Activated naive CD4-positive, alpha-beta T cell treated with Interleukin-2 at 50 U/mL for 16 hours (primary cell): ENCODE measurements around the gene CYBRD1.
A peak's percentile ranks its signal among the peaks of the same experiment; 100 is the strongest.
"Not testable (repeated sequence)": the region's sequence is repeated elsewhere in the genome, so short reads cannot be mapped to it uniquely, and the experiment has no call there.

Experiments used
- DNase-seq: peaks from one replicate; pipeline ENCODE4 v3.0.0-alpha.2; 2020

Gene CYBRD1

GRCh38 chr2:171522052-171522787, at the start of gene CYBRD1:
CYBRD1 (plus strand) TSS chr2:171522474; CDS start chr2:171522546, 72 bp downstream.
- DNase-seq, result peak; percentile 9

GRCh38 chr2:171475979-171476378, 46.3 kb upstream of the CYBRD1 start:
- no peak for DNase-seq

- no peak for DNase-seq
Observed at GRCh38 chr2:171478345-171478744, 43.9 kb upstream of the CYBRD1 start.

- DNase-seq, result no peak
Observed at GRCh38 chr2:171479154-171479814, 43.0 kb upstream of the CYBRD1 start.

GRCh38 chr2:171480908-171481307, 41.4 kb upstream of the CYBRD1 start:
- DNase-seq, result no peak

GRCh38 chr2:171482308-171482707, 40.0 kb upstream of the CYBRD1 start:
- no peak for DNase-seq

GRCh38 chr2:171482877-171483276, 39.4 kb upstream of the CYBRD1 start:
- no peak for DNase-seq

GRCh38 chr2:171483793-171484192, 38.5 kb upstream of the CYBRD1 start:
- no peak for DNase-seq

GRCh38 chr2:171485116-171485515, 37.2 kb upstream of the CYBRD1 start:
- no peak for DNase-seq

GRCh38 chr2:171487201-171487600, 35.1 kb upstream of the CYBRD1 start:
- no peak for DNase-seq

- no peak for DNase-seq
Observed at GRCh38 chr2:171487803-171488259, 34.4 kb upstream of the CYBRD1 start.

- no peak for DNase-seq
Observed at GRCh38 chr2:171490577-171490976, 31.7 kb upstream of the CYBRD1 start.

GRCh38 chr2:171491292-171491691, 31.0 kb upstream of the CYBRD1 start:
- no peak for DNase-seq

GRCh38 chr2:171492664-171493063, 29.6 kb upstream of the CYBRD1 start:
- DNase-seq, result no peak

GRCh38 chr2:171497664-171498063, 24.6 kb upstream of the CYBRD1 start:
- not testable (repeated sequence) for DNase-seq

- DNase-seq, result no peak
Observed at GRCh38 chr2:171505374-171505773, 16.9 kb upstream of the CYBRD1 start.

- no peak for DNase-seq
Observed at GRCh38 chr2:171509945-171510731, 12.1 kb upstream of the CYBRD1 start.

GRCh38 chr2:171512014-171512413, 10.3 kb upstream of the CYBRD1 start:
- DNase-seq, result no peak

- DNase-seq, result no peak
Observed at GRCh38 chr2:171512683-171513195, 9.5 kb upstream of the CYBRD1 start.

GRCh38 chr2:171513719-171514160, 8.5 kb upstream of the CYBRD1 start:
- DNase-seq, result no peak

- no peak for DNase-seq
Observed at GRCh38 chr2:171514908-171515582, 7.2 kb upstream of the CYBRD1 start.

GRCh38 chr2:171515672-171516298, 6.5 kb upstream of the CYBRD1 start:
- no peak for DNase-seq
